Measurements from ENCODE around the gene DOCK4. TPM values are rescaled to one million over a fixed set of nuclear protein-coding genes. Genes with fewer than 3 reads are reported as not detected.
A peak's percentile ranks its signal among the peaks of the same experiment; 100 is the strongest.

DOCK4 gene
- total RNA-seq, 1 experiment from 2014 or later, result 4.9 TPM

DNA sequence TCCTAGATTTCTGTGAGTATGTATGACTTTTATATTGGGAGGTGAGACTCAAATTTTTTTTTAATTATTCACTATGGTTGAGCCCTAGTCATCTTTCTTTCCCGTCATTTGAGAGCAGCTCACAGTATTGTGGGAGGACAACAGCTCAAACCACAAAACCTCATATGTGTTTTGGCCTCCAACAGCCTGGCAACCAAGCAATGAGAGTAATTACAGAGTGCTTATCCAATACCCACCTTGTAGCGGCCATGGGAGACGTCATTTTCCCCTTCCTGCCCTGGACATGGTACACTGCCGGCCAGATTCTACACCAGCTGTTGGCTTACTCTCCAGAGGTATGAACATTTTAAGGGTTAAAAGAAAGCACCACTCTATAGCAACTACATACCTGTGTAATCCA, 49.1 kb downstream of the DOCK4 start:
- Histone ChIP-seq H3K14ac (ENCODE audit: insufficient read depth, low read length) (no peak overlapping the region), H2AK5ac (ENCODE audit: insufficient read length, low read length) (no peak overlapping the region), H3K23me2 (ENCODE audit: insufficient read length, low read depth, low read length, poor library complexity, severe bottlenecking) (no peaks in the 10 kb centered on the region), H3K79me1 (ENCODE audit: insufficient read depth, low read depth, low read length, poor library complexity, severe bottlenecking) (peaks cover 4% of the 10 kb centered on the region), H2BK15ac (ENCODE audit: low read depth, low read length) (no peak overlapping the region), H4K20me1 (ENCODE audit: control insufficient read depth, insufficient read depth, insufficient read length) (no peaks in the 10 kb centered on the region), H3K18ac (ENCODE audit: insufficient read length, low read depth, low read length) (no peak overlapping the region), H3K79me2 (ENCODE audit: insufficient read depth, low read length) (no peaks in the 10 kb centered on the region; the same call in 1 of the 2 replicates), H3K23ac (ENCODE audit: insufficient read length, low read depth, low read length) (no peak overlapping the region), H4K8ac (replicated peaks; ENCODE audit: insufficient read length, low read depth, low read length) (no peak overlapping the region), H3K4me2 (ENCODE audit: insufficient read depth, insufficient read length, low read length) (no peak overlapping the region), H4K5ac (ENCODE audit: insufficient read length, low read depth, low read length) (no peak overlapping the region), H4K91ac (ENCODE audit: insufficient read length, low read depth, low read length) (no peak overlapping the region), H3K4ac (ENCODE audit: low read depth, low read length) (no peak overlapping the region), H3K9ac (ENCODE audit: extremely low read depth, insufficient read length, low read length) (no peak overlapping the region), H3K4me1 (ENCODE audit: insufficient read depth, low read length) (peaks cover 11% of the 10 kb centered on the region; the same call in 1 of the 2 replicates), H3K27ac (ENCODE audit: insufficient read length, low read depth, low read length) (no peak overlapping the region), H2AFZ (ENCODE audit: low read length) (no peak overlapping the region), H3K27me3 (ENCODE audit: insufficient read depth, low read length) (no peaks in the 10 kb centered on the region), H2BK20ac (ENCODE audit: low read depth, low read length, poor library complexity, severe bottlenecking) (no peak overlapping the region), H2BK120ac (ENCODE audit: low read depth, low read length, poor library complexity, severe bottlenecking) (no peak overlapping the region), H2BK5ac (ENCODE audit: insufficient read length, low read length) (no peak overlapping the region), H3K56ac (ENCODE audit: insufficient read length, low read depth, low read length) (no peak overlapping the region), H3T11ph (ENCODE audit: low read length) (no peak overlapping the region), H3K9me3 (ENCODE audit: control insufficient read depth, low read depth, low read length) (no peaks in the 10 kb centered on the region), H2BK12ac (ENCODE audit: insufficient read length, low read depth, low read length) (no peak overlapping the region)
- Mint-ChIP-seq H3K27ac (peak overlapping the region in 1 of 3 experiments; percentile 34; a peak in 1 of 7 replicates), H3K4me3 (no peak overlapping the region), H3K36me3 (ENCODE audit: insufficient read depth in 1 of 3, low read depth in 3 of 3) (no peaks in the 10 kb centered on the region), H3K9me3 (no peaks in the 10 kb centered on the region), H3K27me3 (ENCODE audit: low read depth) (no peaks in the 10 kb centered on the region), H3K4me1 (peaks cover 28 to 45% of the 10 kb centered on the region in 2 experiments)
- TF ChIP-seq, protein P1, sequence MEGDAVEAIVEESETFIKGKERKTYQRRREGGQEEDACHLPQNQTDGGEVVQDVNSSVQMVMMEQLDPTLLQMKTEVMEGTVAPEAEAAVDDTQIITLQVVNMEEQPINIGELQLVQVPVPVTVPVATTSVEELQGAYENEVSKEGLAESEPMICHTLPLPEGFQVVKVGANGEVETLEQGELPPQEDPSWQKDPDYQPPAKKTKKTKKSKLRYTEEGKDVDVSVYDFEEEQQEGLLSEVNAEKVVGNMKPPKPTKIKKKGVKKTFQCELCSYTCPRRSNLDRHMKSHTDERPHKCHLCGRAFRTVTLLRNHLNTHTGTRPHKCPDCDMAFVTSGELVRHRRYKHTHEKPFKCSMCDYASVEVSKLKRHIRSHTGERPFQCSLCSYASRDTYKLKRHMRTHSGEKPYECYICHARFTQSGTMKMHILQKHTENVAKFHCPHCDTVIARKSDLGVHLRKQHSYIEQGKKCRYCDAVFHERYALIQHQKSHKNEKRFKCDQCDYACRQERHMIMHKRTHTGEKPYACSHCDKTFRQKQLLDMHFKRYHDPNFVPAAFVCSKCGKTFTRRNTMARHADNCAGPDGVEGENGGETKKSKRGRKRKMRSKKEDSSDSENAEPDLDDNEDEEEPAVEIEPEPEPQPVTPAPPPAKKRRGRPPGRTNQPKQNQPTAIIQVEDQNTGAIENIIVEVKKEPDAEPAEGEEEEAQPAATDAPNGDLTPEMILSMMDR (conservative IDR thresholded peaks at IDR 0.05), result no peak
- no peak for DNase-seq
- no CpG with 5 or more reads among the region's 4 CpGs for WGBS (ENCODE audit: extremely low coverage, insufficient read length, low lambda C conversion rate)
